OCI-LY7 (cell line): Measurements from ENCODE around the gene SMIM29. TPM values are rescaled to one million over a fixed set of nuclear protein-coding genes. Genes with fewer than 3 reads are reported as not detected.

Experiments
- BruUV-seq: library from RNA; stranded (reverse); fragments of 400-500 nt; replicated peaks from 2 replicates; lab custom pipeline; 2021; lab: Mats Ljungman, UMichigan
- CTCF ChIA-PET: fragments of 300-600 bp; sonication (Branson Sonifier 250); formaldehyde crosslinking; loops from one replicate; lab custom pipeline; 2022; ENCODE audit warnings: antibody characterized with exemption; ENCODE audit not compliant: unreplicated experiment; lab: Charles Lee
- POLR2A ChIA-PET: fragments of 300-600 bp; sonication (Branson Sonifier 250); formaldehyde crosslinking; loops from one replicate; lab custom pipeline; 2022; ENCODE audit warnings: antibody characterized with exemption; lab: Charles Lee
- DNase-seq: peaks from one replicate; pipeline ENCODE4 v3.0.0-alpha.2; 2015; ENCODE audit warnings: low spot score
- H2AFZ ChIP-seq: fragments of 200-600 bp; sonication (generic), shearing (Covaris generic); 2 replicates; pipeline ENCODE4 v1.6.1; 2014; ENCODE audit warnings: mild to moderate bottlenecking, antibody characterized with exemption, low read length, moderate library complexity
- H3K27ac ChIP-seq: fragments of 200-600 bp; sonication (generic); 2 replicates; pipeline ENCODE4 v1.5.1; 2014; ENCODE audit warnings: mixed run types, low read depth, mild to moderate bottlenecking, moderate library complexity, low read length, inconsistent platforms; ENCODE audit not compliant: poor library complexity, severe bottlenecking
- H3K36me3 ChIP-seq: fragments of 200-600 bp; sonication (generic); 2 replicates; pipeline ENCODE4 v1.6.1; 2014; ENCODE audit warnings: mild to moderate bottlenecking, antibody characterized with exemption, low read length, moderate library complexity, mixed read lengths; ENCODE audit not compliant: insufficient read depth
- H3K4me1 ChIP-seq: fragments of 200-600 bp; sonication (generic); 2 replicates; pipeline ENCODE4 v1.5.1; 2014; ENCODE audit warnings: mild to moderate bottlenecking, low read length; ENCODE audit not compliant: insufficient read depth, poor library complexity, severe bottlenecking
- H3K4me2 ChIP-seq: fragments of 200-600 bp; sonication (generic); 2 replicates; pipeline ENCODE4 v1.6.1; 2014; ENCODE audit warnings: mild to moderate bottlenecking, low read length
- H3K4me3 ChIP-seq: fragments of 200-600 bp; sonication (generic); 2 replicates; pipeline ENCODE4 v1.5.1; 2014; ENCODE audit warnings: mild to moderate bottlenecking, low read depth, low read length; ENCODE audit not compliant: poor library complexity, severe bottlenecking
- H3K79me2 ChIP-seq: fragments of 200-600 bp; sonication (generic); 2 replicates; pipeline ENCODE4 v1.6.1; 2016; ENCODE audit warnings: low read depth, mild to moderate bottlenecking, low read length, moderate library complexity, mixed read lengths; ENCODE audit not compliant: insufficient read depth
- H3K9me2 ChIP-seq: fragments of 200-600 bp; sonication (generic); 2 replicates; pipeline ENCODE4 v1.6.1; 2016; ENCODE audit warnings: mild to moderate bottlenecking, low read length, mixed read lengths; ENCODE audit not compliant: insufficient read depth
- H3K9me3 ChIP-seq: fragments of 200-600 bp; sonication (generic); 2 replicates; pipeline ENCODE4 v1.6.1; 2014; ENCODE audit warnings: mild to moderate bottlenecking, mixed run types, low read length, mixed read lengths
- H4K20me1 ChIP-seq: fragments of 200-600 bp; sonication (generic); 2 replicates; pipeline ENCODE4 v1.6.1; 2014; ENCODE audit warnings: mild to moderate bottlenecking, antibody characterized with exemption, low read length, moderate library complexity, mixed read lengths; ENCODE audit not compliant: insufficient read depth
- EZH2phosphoT487 ChIP-seq: fragments of 200-600 bp; sonication (generic); IDR thresholded peaks from 2 replicates; pipeline ENCODE4 v1.6.1; 2018; ENCODE audit warnings: low read depth, borderline replicate concordance, mild to moderate bottlenecking, mixed run types, antibody characterized with exemption, low read length, moderate library complexity, mixed read lengths
- intact Hi-C: fragments of 100-400 bp; cut with micrococcal nuclease; formaldehyde crosslinking; loops from one replicate; pipeline ENCODE4 v1.10.0; 2022; ENCODE audit not compliant: unreplicated experiment
- total RNA-seq, 2 experiments: library from RNA; depleted of rRNA in 1 of 2; stranded (reverse); fragments of >200 nt in 1 of 2; shearing (Covaris generic) in 1 of 2; gene quantifications; 2 replicates each; pipeline ENCODE4 v1.2.3, GENCODE V29; 2014 to 2022
- TF ChIP-seq, protein P1 (sequence below): fragments of 200-600 bp; sonication (generic); conservative IDR thresholded peaks from 2 replicates; pipeline ENCODE4 v1.5.1; 2014; ENCODE audit warnings: mild to moderate bottlenecking, antibody characterized with exemption, low read length, moderate library complexity, mixed read lengths

The SMIM29 gene
- total RNA-seq, 2 experiments from 2014 or later, result 17.3 to 21.3 TPM

GRCh38 chr6:34223956-34224940, 24.6 kb downstream of the SMIM29 start:
- TSS peak; percentile 82 for BruUV-seq
- no peaks in the 10 kb centered on the region for H4K20me1 ChIP-seq
- H3K27ac ChIP-seq, result peak overlapping the region; percentile 56
- no peaks in the 10 kb centered on the region for H3K36me3 ChIP-seq
- H3K9me3 ChIP-seq, result no peaks in the 10 kb centered on the region
- ChIA-PET POLR2A (interaction anchor here (0.6 to 1.7 kb wide), 4 partner anchors 9 to 674 kb away, joined by 3 to 11 read pairs (median 4); partner anchors contain the start of gene HMGA1), CTCF (interaction anchor here (0.6 to 0.7 kb wide), 2 partner anchors 13 to 60 kb away, joined by 3 to 5 read pairs; partner anchors contain the start of gene HMGA1)
- no peaks in the 10 kb centered on the region for H3K79me2 ChIP-seq
- TF ChIP-seq EZH2phosphoT487, result no peak
- intact Hi-C loops, result no loop called here
- H3K4me2 ChIP-seq, result peak overlapping the region; percentile 84
- peaks cover 37% of the 10 kb centered on the region for H3K4me1 ChIP-seq
- DNase-seq, result peak; percentile 91
- H3K9me2 ChIP-seq, result no peaks in the 10 kb centered on the region
- H2AFZ ChIP-seq, result peak overlapping the region; percentile 83
- H3K4me3 ChIP-seq, result peak overlapping the region; percentile 69

DNA sequence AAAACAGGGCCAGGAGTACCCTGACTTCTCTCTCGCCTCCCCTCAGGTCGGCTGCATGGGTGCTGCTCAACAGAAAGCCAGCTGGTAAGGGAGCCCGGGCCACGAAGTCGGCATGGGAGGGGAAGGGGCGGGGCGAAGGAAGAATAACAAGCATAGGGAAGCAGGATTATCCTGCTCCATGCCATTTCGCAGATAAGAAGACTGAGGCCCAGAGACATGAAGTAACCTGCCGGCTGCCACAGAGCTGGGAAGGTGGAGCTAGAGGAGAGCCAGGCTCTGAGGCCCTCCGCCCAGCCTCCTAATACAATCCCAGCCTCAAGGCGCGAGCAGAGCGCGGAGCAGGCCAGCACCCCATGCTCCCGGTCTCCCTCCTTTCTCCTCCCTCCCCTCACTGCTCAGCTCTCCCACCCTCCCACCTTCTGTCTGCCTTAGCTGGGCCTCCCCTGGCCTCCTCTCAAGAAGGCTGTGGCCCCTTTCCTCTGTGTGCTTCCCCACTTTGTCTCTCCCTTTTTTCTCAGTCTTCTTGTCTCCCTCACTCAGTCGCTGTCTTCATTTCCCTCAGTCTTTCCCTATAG, 25.3 kb downstream of the SMIM29 start:
- Histone ChIP-seq H3K9me3 (no peaks in the 10 kb centered on the region), H4K20me1 (no peaks in the 10 kb centered on the region), H3K4me2 (peak overlapping the region; percentile 84), H2AFZ (peak overlapping the region; percentile 83; the same call in 1 of the 2 replicates), H3K4me1 (peaks cover 32% of the 10 kb centered on the region), H3K79me2 (no peaks in the 10 kb centered on the region), H3K4me3 (peak overlapping the region; percentile 29), H3K9me2 (no peaks in the 10 kb centered on the region), H3K27ac (no peak overlapping the region), H3K36me3 (no peaks in the 10 kb centered on the region)
- POLR2A ChIA-PET, result interaction anchor here (0.6 to 1.7 kb wide), 4 partner anchors 10 to 674 kb away, joined by 3 to 11 read pairs (median 4); partner anchors contain the start of gene HMGA1
- CTCF ChIA-PET, result interaction anchor here (0.6 to 0.7 kb wide), 2 partner anchors 13 to 59 kb away, joined by 3 to 5 read pairs; partner anchors contain the start of gene HMGA1
- intact Hi-C loops, result no loop called here
- no peak for DNase-seq
- no TSS peak for BruUV-seq
- TF ChIP-seq EZH2phosphoT487, result no peak
- TF ChIP-seq, protein P1, sequence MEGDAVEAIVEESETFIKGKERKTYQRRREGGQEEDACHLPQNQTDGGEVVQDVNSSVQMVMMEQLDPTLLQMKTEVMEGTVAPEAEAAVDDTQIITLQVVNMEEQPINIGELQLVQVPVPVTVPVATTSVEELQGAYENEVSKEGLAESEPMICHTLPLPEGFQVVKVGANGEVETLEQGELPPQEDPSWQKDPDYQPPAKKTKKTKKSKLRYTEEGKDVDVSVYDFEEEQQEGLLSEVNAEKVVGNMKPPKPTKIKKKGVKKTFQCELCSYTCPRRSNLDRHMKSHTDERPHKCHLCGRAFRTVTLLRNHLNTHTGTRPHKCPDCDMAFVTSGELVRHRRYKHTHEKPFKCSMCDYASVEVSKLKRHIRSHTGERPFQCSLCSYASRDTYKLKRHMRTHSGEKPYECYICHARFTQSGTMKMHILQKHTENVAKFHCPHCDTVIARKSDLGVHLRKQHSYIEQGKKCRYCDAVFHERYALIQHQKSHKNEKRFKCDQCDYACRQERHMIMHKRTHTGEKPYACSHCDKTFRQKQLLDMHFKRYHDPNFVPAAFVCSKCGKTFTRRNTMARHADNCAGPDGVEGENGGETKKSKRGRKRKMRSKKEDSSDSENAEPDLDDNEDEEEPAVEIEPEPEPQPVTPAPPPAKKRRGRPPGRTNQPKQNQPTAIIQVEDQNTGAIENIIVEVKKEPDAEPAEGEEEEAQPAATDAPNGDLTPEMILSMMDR, result no peak

GRCh38 chr6:34218691-34219090, 30.1 kb downstream of the SMIM29 start:
- POLR2A ChIA-PET, result interaction anchor here (0.7 to 0.8 kb wide), 2 partner anchors 10 to 18 kb away, joined by 5 to 6 read pairs; partner anchors contain the start of gene HMGA1
- H3K36me3 ChIP-seq, result no peaks in the 10 kb centered on the region
- intact Hi-C loops, result no loop called here

More at GRCh38 chr6:34218691-34219090, 30.1 kb downstream of the SMIM29 start:
- BruUV-seq, result no TSS peak
- CTCF ChIA-PET, result no interaction called here
- Histone ChIP-seq H3K4me2 (no peak overlapping the region), H2AFZ (0 out of 2 replicates have a peak overlapping the region, but pooled peaks have one; percentile 50), H3K4me1 (peaks cover 6% of the 10 kb centered on the region), H3K9me2 (no peaks in the 10 kb centered on the region), H3K79me2 (no peaks in the 10 kb centered on the region), H4K20me1 (no peaks in the 10 kb centered on the region), H3K9me3 (no peaks in the 10 kb centered on the region), H3K4me3 (no peak overlapping the region), H3K27ac (no peak overlapping the region)
- DNase-seq, result no peak
- TF ChIP-seq, protein P1, result no peak
- no peak for TF ChIP-seq EZH2phosphoT487
